ENCODE measurements around the gene PTTG1IP.

Gene PTTG1IP

DNA sequence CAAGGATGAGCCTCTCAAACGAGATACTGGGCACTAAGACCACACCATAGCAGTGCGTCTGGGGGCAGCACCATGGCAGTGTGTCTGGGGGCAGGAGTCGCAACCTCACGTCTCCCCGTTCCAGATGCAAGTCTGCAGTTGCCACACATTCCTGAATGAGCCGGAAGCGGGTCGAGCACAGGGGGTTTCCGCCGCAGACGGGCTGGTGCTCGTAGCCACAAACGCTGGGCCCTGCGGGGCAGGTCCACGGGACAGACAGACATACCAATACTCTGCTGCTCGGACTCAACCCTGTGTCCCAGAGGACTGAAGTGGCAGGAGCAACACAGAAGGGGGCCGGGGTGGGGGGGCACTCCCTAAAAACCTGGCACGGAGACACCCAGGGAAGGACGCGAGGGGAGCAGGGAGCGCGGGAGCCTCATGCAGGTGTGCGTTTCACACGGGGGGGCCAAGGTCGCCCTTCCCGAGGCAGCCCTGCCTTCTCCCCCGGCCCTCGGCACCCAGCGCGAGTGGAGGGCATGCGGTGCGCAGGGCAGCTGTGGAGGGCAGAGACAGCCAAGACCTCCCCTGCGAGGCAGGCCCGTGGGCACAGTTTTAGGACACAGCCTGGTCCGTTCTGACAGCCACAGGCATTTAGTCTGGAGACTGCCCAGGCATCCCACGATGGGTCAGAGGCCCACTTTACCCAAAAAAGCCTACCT is 24.5 kb downstream of the PTTG1IP start:
- TF ChIP-seq ZFX (IDR thresholded peaks at IDR 0.05), result no peak
- TF ChIP-seq, protein P1, sequence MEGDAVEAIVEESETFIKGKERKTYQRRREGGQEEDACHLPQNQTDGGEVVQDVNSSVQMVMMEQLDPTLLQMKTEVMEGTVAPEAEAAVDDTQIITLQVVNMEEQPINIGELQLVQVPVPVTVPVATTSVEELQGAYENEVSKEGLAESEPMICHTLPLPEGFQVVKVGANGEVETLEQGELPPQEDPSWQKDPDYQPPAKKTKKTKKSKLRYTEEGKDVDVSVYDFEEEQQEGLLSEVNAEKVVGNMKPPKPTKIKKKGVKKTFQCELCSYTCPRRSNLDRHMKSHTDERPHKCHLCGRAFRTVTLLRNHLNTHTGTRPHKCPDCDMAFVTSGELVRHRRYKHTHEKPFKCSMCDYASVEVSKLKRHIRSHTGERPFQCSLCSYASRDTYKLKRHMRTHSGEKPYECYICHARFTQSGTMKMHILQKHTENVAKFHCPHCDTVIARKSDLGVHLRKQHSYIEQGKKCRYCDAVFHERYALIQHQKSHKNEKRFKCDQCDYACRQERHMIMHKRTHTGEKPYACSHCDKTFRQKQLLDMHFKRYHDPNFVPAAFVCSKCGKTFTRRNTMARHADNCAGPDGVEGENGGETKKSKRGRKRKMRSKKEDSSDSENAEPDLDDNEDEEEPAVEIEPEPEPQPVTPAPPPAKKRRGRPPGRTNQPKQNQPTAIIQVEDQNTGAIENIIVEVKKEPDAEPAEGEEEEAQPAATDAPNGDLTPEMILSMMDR (conservative IDR thresholded peaks at IDR 0.05), result no peak
- H3K27ac ChIP-seq, result no peak overlapping the region

GRCh38 chr21:44847261-44848056 is 26.0 kb downstream of the PTTG1IP start:
- H3K27ac ChIP-seq, result peak overlapping the region; percentile 55
- TF ChIP-seq, protein P1 (conservative IDR thresholded peaks at IDR 0.05), result no peak
- no peak for TF ChIP-seq ZFX (IDR thresholded peaks at IDR 0.05)

- H3K27ac ChIP-seq, result peak overlapping the region; percentile 55
- TF ChIP-seq, protein P1 (conservative IDR thresholded peaks at IDR 0.05), result no peak
- no peak for TF ChIP-seq ZFX (IDR thresholded peaks at IDR 0.05)
These were observed 26.8 kb downstream of the PTTG1IP start for GRCh38 chr21:44846485-44847260.

DNA sequence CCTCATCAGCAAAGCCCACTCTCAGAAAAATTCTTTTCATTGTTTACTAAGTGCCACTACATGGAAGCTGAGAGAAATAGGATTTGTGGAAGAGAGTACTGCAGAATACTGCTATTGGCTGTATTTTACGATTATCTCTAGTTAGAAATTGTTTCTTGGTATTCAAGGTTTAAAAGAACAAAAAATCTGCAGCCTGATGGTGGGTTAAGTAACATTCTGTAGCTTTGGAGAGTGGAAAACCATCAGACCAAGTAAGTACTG is 27.3 kb downstream of the PTTG1IP start:
- TF ChIP-seq ZFX (IDR thresholded peaks at IDR 0.05), result no peak
- TF ChIP-seq, protein P1 (conservative IDR thresholded peaks at IDR 0.05), result no peak
- H3K27ac ChIP-seq, result peak overlapping the region; percentile 55

GRCh38 chr21:44845418-44846223 is 27.9 kb downstream of the PTTG1IP start:
- peak overlapping the region; percentile 55 for H3K27ac ChIP-seq
- no peak for TF ChIP-seq ZFX (IDR thresholded peaks at IDR 0.05)
- TF ChIP-seq, protein P1 (conservative IDR thresholded peaks at IDR 0.05), result peak; percentile 57

GRCh38 chr21:44844256-44844655 is 29.2 kb downstream of the PTTG1IP start:
- no peak overlapping the region for H3K27ac ChIP-seq
- TF ChIP-seq ZFX (IDR thresholded peaks at IDR 0.05), result no peak
- TF ChIP-seq, protein P1 (conservative IDR thresholded peaks at IDR 0.05), result no peak

Measured in C4-2B (cell line).